ENCODE results near the gene PAX9. TPM values are rescaled to one million over a fixed set of nuclear protein-coding genes. Genes with fewer than 3 reads are reported as not detected.
"Not testable (repeated sequence)": the region's sequence is repeated elsewhere in the genome, so short reads cannot be mapped to it uniquely, and the experiment has no call there.

Gene PAX9
- total RNA-seq, 1 donor from 2014 or later: not detected

- no peaks in the 10 kb centered on the region for H3K36me3 Mint-ChIP-seq (ENCODE audit: low read depth, unreplicated experiment)
- H3K27ac Mint-ChIP-seq (ENCODE audit: unreplicated experiment): no peak overlapping the region
- no peak overlapping the region for H3K4me3 Mint-ChIP-seq (ENCODE audit: unreplicated experiment)
- H3K27me3 Mint-ChIP-seq (ENCODE audit: unreplicated experiment): peaks cover 4% of the 10 kb centered on the region
- H3K4me1 Mint-ChIP-seq (ENCODE audit: unreplicated experiment): peaks cover 14% of the 10 kb centered on the region
- no peak for DNase-seq (ENCODE audit: low spot score)
- no peaks in the 10 kb centered on the region for H3K9me3 Mint-ChIP-seq (ENCODE audit: unreplicated experiment)
- TF ChIP-seq CTCF (IDR thresholded peaks at IDR 0.05; ENCODE audit: unreplicated experiment): no peak
Observed at GRCh38 chr14:36684946-36685345, 23.3 kb downstream of the PAX9 start.

GRCh38 chr14:36690311-36691040 is 28.8 kb downstream of the PAX9 start:
- TF ChIP-seq CTCF (IDR thresholded peaks at IDR 0.05; ENCODE audit: unreplicated experiment): no peak
- no peak overlapping the region for H3K27ac Mint-ChIP-seq (ENCODE audit: unreplicated experiment)
- no peaks in the 10 kb centered on the region for H3K9me3 Mint-ChIP-seq (ENCODE audit: unreplicated experiment)
- peaks cover 3% of the 10 kb centered on the region for H3K27me3 Mint-ChIP-seq (ENCODE audit: unreplicated experiment)
- H3K4me1 Mint-ChIP-seq (ENCODE audit: unreplicated experiment): peaks cover 9% of the 10 kb centered on the region
- no peaks in the 10 kb centered on the region for H3K36me3 Mint-ChIP-seq (ENCODE audit: low read depth, unreplicated experiment)
- no peak overlapping the region for H3K4me3 Mint-ChIP-seq (ENCODE audit: unreplicated experiment)
- DNase-seq (ENCODE audit: low spot score): no peak

- H3K36me3 Mint-ChIP-seq (ENCODE audit: low read depth, unreplicated experiment); H3K27ac Mint-ChIP-seq (ENCODE audit: unreplicated experiment); H3K27me3 Mint-ChIP-seq (ENCODE audit: unreplicated experiment); DNase-seq (ENCODE audit: low spot score); H3K9me3 Mint-ChIP-seq (ENCODE audit: unreplicated experiment); H3K4me3 Mint-ChIP-seq (ENCODE audit: unreplicated experiment); H3K4me1 Mint-ChIP-seq (ENCODE audit: unreplicated experiment): not testable (repeated sequence)
Observed at GRCh38 chr14:36699420-36699819, 37.8 kb downstream of the PAX9 start.

- Mint-ChIP-seq H3K9me3 (ENCODE audit: unreplicated experiment) (no peaks in the 10 kb centered on the region), H3K27me3 (ENCODE audit: unreplicated experiment) (peaks cover 2% of the 10 kb centered on the region), H3K4me1 (ENCODE audit: unreplicated experiment) (peaks cover 2% of the 10 kb centered on the region), H3K27ac (ENCODE audit: unreplicated experiment) (no peak overlapping the region), H3K36me3 (ENCODE audit: low read depth, unreplicated experiment) (no peaks in the 10 kb centered on the region), H3K4me3 (ENCODE audit: unreplicated experiment) (no peak overlapping the region)
- no peak for DNase-seq (ENCODE audit: low spot score)
- TF ChIP-seq CTCF (IDR thresholded peaks at IDR 0.05; ENCODE audit: unreplicated experiment): no peak
Observed at GRCh38 chr14:36700651-36701050, 39.0 kb downstream of the PAX9 start.

- no peak for TF ChIP-seq CTCF (IDR thresholded peaks at IDR 0.05; ENCODE audit: unreplicated experiment)
- Mint-ChIP-seq H3K27me3 (ENCODE audit: unreplicated experiment) (peaks cover 2% of the 10 kb centered on the region), H3K4me1 (ENCODE audit: unreplicated experiment) (peaks cover 2% of the 10 kb centered on the region), H3K9me3 (ENCODE audit: unreplicated experiment) (no peaks in the 10 kb centered on the region), H3K36me3 (ENCODE audit: low read depth, unreplicated experiment) (no peaks in the 10 kb centered on the region), H3K4me3 (ENCODE audit: unreplicated experiment) (no peak overlapping the region), H3K27ac (ENCODE audit: unreplicated experiment) (no peak overlapping the region)
- DNase-seq (ENCODE audit: low spot score): no peak
Observed at GRCh38 chr14:36701132-36701531, 39.5 kb downstream of the PAX9 start.
